Measurements from ENCODE around the gene ID4.

- TF ChIP-seq CTCF (IDR thresholded peaks at IDR 0.05) (no peak), EZH2 (IDR thresholded peaks at IDR 0.05; ENCODE audit: borderline replicate concordance, insufficient read depth, low read depth, low read length, poor library complexity, severe bottlenecking) (no peak)
These were observed 32.7 kb upstream of the ID4 start for GRCh38 chr6:19804205-19805128.

All from B cell (primary cell).